Measurements from ENCODE around the gene KATNB1. TPM values are rescaled to one million over a fixed set of nuclear protein-coding genes. Genes with fewer than 3 reads are reported as not detected.

The KATNB1 gene
- total RNA-seq, 1 experiment from 2014 or later = 8.1 TPM

DNA sequence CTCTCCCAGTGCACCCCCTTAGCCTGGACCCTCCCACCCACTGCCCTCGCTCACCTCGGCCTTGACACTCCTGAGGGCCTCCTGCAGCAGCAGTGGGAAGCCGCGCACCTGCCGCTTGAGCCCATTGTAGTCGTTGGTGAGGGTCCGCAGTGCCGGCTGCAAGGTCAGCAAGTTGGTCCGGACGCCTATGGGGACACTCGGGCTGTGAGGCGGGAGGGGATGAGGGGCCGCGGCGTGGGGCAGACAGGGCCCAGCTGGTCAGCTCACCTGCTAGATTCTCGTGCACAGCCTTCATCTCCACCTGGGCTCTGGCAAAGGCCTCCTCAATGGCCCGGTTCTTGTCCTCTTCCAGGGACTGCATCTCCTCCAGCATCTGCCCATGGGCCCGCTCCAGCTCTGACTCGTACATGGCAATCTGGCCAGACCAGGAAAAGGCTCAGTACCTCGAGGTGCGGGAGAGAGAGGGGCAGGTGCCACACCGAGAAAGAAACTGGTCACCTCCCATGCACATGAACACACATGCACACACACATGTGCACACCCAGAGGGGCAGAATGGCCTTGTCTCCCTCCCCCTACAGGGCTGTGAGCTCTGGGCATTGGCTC lies 34.1 kb downstream of the KATNB1 start:
- in situ Hi-C loops (cut with HindIII; ENCODE audit: low pct_unique_long_range_greater_than_20kb, low sequenced_read_pairs) = no loop called here
- CTCF ChIA-PET = no interaction called here
- no TSS peak for BruUV-seq (replicated peaks)

GRCh38 chr16:57770361-57770760 lies 34.8 kb downstream of the KATNB1 start:
- DNase-seq (ENCODE audit: low read depth, low spot score) (no peak), ATAC-seq (no peak)
- no peaks in the 10 kb centered on the region for H3K4me1 ChIP-seq (ENCODE audit: control insufficient read depth, insufficient read depth, low read length)
- no peak overlapping the region for H3K4me3 ChIP-seq (ENCODE audit: low read depth in 2 of 2, low read length in 2 of 2)
- no TSS peak for BruUV-seq (replicated peaks)
- H3K36me3 ChIP-seq (ENCODE audit: control insufficient read depth, insufficient read depth, low read length) = no peaks in the 10 kb centered on the region
- in situ Hi-C loops (cut with HindIII; ENCODE audit: low pct_unique_long_range_greater_than_20kb, low sequenced_read_pairs) (no loop called here), intact Hi-C loops (cut with micrococcal nuclease; ENCODE audit: unreplicated experiment) (no loop called here)
- no peaks in the 10 kb centered on the region for H3K9me3 ChIP-seq (ENCODE audit: control insufficient read depth, insufficient read depth, low read depth, low read length)
- POLR2A ChIA-PET = no interaction called here
- TF ChIP-seq TCF7L2 (IDR thresholded peaks at IDR 0.05; ENCODE audit: low read depth, low read length) = no peak
- TF ChIP-seq POLR2AphosphoS5 (IDR thresholded peaks at IDR 0.05; ENCODE audit: low read depth, low read length) = no peak
- TF ChIP-seq, protein P1, sequence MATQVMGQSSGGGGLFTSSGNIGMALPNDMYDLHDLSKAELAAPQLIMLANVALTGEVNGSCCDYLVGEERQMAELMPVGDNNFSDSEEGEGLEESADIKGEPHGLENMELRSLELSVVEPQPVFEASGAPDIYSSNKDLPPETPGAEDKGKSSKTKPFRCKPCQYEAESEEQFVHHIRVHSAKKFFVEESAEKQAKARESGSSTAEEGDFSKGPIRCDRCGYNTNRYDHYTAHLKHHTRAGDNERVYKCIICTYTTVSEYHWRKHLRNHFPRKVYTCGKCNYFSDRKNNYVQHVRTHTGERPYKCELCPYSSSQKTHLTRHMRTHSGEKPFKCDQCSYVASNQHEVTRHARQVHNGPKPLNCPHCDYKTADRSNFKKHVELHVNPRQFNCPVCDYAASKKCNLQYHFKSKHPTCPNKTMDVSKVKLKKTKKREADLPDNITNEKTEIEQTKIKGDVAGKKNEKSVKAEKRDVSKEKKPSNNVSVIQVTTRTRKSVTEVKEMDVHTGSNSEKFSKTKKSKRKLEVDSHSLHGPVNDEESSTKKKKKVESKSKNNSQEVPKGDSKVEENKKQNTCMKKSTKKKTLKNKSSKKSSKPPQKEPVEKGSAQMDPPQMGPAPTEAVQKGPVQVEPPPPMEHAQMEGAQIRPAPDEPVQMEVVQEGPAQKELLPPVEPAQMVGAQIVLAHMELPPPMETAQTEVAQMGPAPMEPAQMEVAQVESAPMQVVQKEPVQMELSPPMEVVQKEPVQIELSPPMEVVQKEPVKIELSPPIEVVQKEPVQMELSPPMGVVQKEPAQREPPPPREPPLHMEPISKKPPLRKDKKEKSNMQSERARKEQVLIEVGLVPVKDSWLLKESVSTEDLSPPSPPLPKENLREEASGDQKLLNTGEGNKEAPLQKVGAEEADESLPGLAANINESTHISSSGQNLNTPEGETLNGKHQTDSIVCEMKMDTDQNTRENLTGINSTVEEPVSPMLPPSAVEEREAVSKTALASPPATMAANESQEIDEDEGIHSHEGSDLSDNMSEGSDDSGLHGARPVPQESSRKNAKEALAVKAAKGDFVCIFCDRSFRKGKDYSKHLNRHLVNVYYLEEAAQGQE (IDR thresholded peaks at IDR 0.05; ENCODE audit: insufficient read depth in 1 of 2, low read depth in 2 of 2, low read length in 1 of 2) = no peak
- no peak for TF ChIP-seq SIN3A (IDR thresholded peaks at IDR 0.05; ENCODE audit: borderline replicate concordance, insufficient read depth, low read depth, low read length)
- no peak for TF ChIP-seq CTCF (IDR thresholded peaks at IDR 0.05)
- H3K27ac ChIP-seq (ENCODE audit: low read length) = no peak overlapping the region
- no peaks in the 10 kb centered on the region for H3K27me3 ChIP-seq (ENCODE audit: control insufficient read depth, insufficient read depth, low read length)
- CTCF ChIA-PET = no interaction called here

More for the DNA sequence above, 34.1 kb downstream of the KATNB1 start:
- H3K4me3 ChIP-seq (ENCODE audit: low read depth in 2 of 2, low read length in 2 of 2) = no peak overlapping the region
- H3K36me3 ChIP-seq (ENCODE audit: control insufficient read depth, insufficient read depth, low read length) = no peaks in the 10 kb centered on the region
- DNase-seq (ENCODE audit: low read depth, low spot score) (no peak), ATAC-seq (no peak)
- no peaks in the 10 kb centered on the region for H3K9me3 ChIP-seq (ENCODE audit: control insufficient read depth, insufficient read depth, low read depth, low read length)
- H3K27me3 ChIP-seq (ENCODE audit: control insufficient read depth, insufficient read depth, low read length) = no peaks in the 10 kb centered on the region
- POLR2A ChIA-PET = no interaction called here
- no peak overlapping the region for H3K27ac ChIP-seq (ENCODE audit: low read length)
- no peaks in the 10 kb centered on the region for H3K4me1 ChIP-seq (ENCODE audit: control insufficient read depth, insufficient read depth, low read length)
- intact Hi-C loops (cut with micrococcal nuclease; ENCODE audit: unreplicated experiment) = no loop called here
- no peak for TF ChIP-seq CTCF (IDR thresholded peaks at IDR 0.05)
- TF ChIP-seq, protein P1 (IDR thresholded peaks at IDR 0.05; ENCODE audit: insufficient read depth in 1 of 2, low read depth in 2 of 2, low read length in 1 of 2) = no peak
- no peak for TF ChIP-seq POLR2AphosphoS5 (IDR thresholded peaks at IDR 0.05; ENCODE audit: low read depth, low read length)
- no peak for TF ChIP-seq TCF7L2 (IDR thresholded peaks at IDR 0.05; ENCODE audit: low read depth, low read length)
- no peak for TF ChIP-seq SIN3A (IDR thresholded peaks at IDR 0.05; ENCODE audit: borderline replicate concordance, insufficient read depth, low read depth, low read length)
